Amygdala (tissue), 56 donors: ENCODE data around the gene PCYOX1L.
"Not testable (repeated sequence)": the region's sequence is repeated elsewhere in the genome, so short reads cannot be mapped to it uniquely, and the experiment has no call there.

ENCODE experiments used
- DNase-seq, 56 donors: peaks; one replicate each; lab custom pipeline; 2025; lab: John Stamatoyannopoulos, UW

PCYOX1L gene

GRCh38 chr5:149382517-149383220 is 24.8 kb downstream of the PCYOX1L start:
- DNase-seq, result no peak

- no peak for DNase-seq
Observed at GRCh38 chr5:149383399-149383798, 25.6 kb downstream of the PCYOX1L start.

- DNase-seq, result no peak
Observed at GRCh38 chr5:149386166-149386565, 28.3 kb downstream of the PCYOX1L start.

- no peak for DNase-seq
Observed at GRCh38 chr5:149387081-149387631, 29.3 kb downstream of the PCYOX1L start.

- DNase-seq, result no peak
Observed at GRCh38 chr5:149387982-149388381, 30.1 kb downstream of the PCYOX1L start.

GRCh38 chr5:149388498-149389190 is 30.8 kb downstream of the PCYOX1L start:
- no peak for DNase-seq

- no peak for DNase-seq
Observed at GRCh38 chr5:149389552-149390495, 32.0 kb downstream of the PCYOX1L start.

GRCh38 chr5:149391076-149391475 is 33.2 kb downstream of the PCYOX1L start:
- not testable (repeated sequence) for DNase-seq

- no peak for DNase-seq
Observed at GRCh38 chr5:149391524-149391923, 33.7 kb downstream of the PCYOX1L start.

- DNase-seq, result no peak
Observed at GRCh38 chr5:149392718-149393117, 34.9 kb downstream of the PCYOX1L start.

- DNase-seq, result not testable (repeated sequence)
Observed at GRCh38 chr5:149394996-149395395, 37.1 kb downstream of the PCYOX1L start.

- DNase-seq, result no peak
Observed at GRCh38 chr5:149397530-149397929, 39.7 kb downstream of the PCYOX1L start.

- not testable (repeated sequence) for DNase-seq
Observed at GRCh38 chr5:149398747-149399266, 41.0 kb downstream of the PCYOX1L start.

- no peak for DNase-seq
Observed at GRCh38 chr5:149399775-149400174, 41.9 kb downstream of the PCYOX1L start.

GRCh38 chr5:149400304-149400703 is 42.5 kb downstream of the PCYOX1L start:
- DNase-seq, result no peak

- no peak for DNase-seq
Observed at GRCh38 chr5:149401051-149401450, 43.2 kb downstream of the PCYOX1L start.

- no peak for DNase-seq
Observed at GRCh38 chr5:149402291-149402690, 44.4 kb downstream of the PCYOX1L start.

GRCh38 chr5:149403923-149404745 is 46.3 kb downstream of the PCYOX1L start:
- DNase-seq, result no peak

- DNase-seq, result no peak
Observed at GRCh38 chr5:149404746-149405549, 47.1 kb downstream of the PCYOX1L start.
